NCI-H2107 treated with DMSO at 0.1 percent for 48 hours (cell line): ENCODE measurements around the gene QRSL1.
"Not testable (repeated sequence)": the region's sequence is repeated elsewhere in the genome, so short reads cannot be mapped to it uniquely, and the experiment has no call there.

Source experiments
- DNase-seq: peaks from one replicate; lab custom pipeline; 2025; ENCODE audit not compliant: unreplicated experiment; lab: John Stamatoyannopoulos, UW

The QRSL1 gene

GRCh38 chr6:106629103-106629858 lies at the start of gene QRSL1, which contains the start of gene RTN4IP1:
TSS of gene QRSL1 (plus strand) at chr6:106629578. CDS start at chr6:106629682, 104 bp downstream.
TSS of gene RTN4IP1 (minus strand) at chr6:106629498. CDS start at chr6:106629021, 477 bp downstream.
- DNase-seq: peak; percentile 96

- DNase-seq: no peak
These were observed 47.9 kb upstream of the QRSL1 start for GRCh38 chr6:106581468-106581867.

- no peak for DNase-seq
These were observed 42.5 kb upstream of the QRSL1 start for GRCh38 chr6:106586815-106587415.

GRCh38 chr6:106588937-106589336 lies 40.4 kb upstream of the QRSL1 start:
- not testable (repeated sequence) for DNase-seq

GRCh38 chr6:106591111-106591825 lies 38.1 kb upstream of the QRSL1 start:
- no peak for DNase-seq

- DNase-seq: no peak
These were observed 29.9 kb upstream of the QRSL1 start for GRCh38 chr6:106599440-106599839.

GRCh38 chr6:106600329-106600728 lies 29.0 kb upstream of the QRSL1 start:
- DNase-seq: no peak

GRCh38 chr6:106608080-106608668 lies 21.2 kb upstream of the QRSL1 start:
- DNase-seq: peak; percentile 55

GRCh38 chr6:106609699-106610098 lies 19.7 kb upstream of the QRSL1 start:
- peak; percentile 32 for DNase-seq

GRCh38 chr6:106611030-106611429 lies 18.3 kb upstream of the QRSL1 start:
- no peak for DNase-seq

- DNase-seq: no peak
These were observed 16.5 kb upstream of the QRSL1 start for GRCh38 chr6:106612671-106613416.

GRCh38 chr6:106613590-106613989 lies 15.8 kb upstream of the QRSL1 start:
- DNase-seq: no peak

- DNase-seq: no peak
These were observed 15.2 kb upstream of the QRSL1 start for GRCh38 chr6:106614166-106614565.

GRCh38 chr6:106614592-106615257 lies 14.7 kb upstream of the QRSL1 start:
- no peak for DNase-seq

GRCh38 chr6:106617302-106617701 lies 12.1 kb upstream of the QRSL1 start:
- DNase-seq: no peak

GRCh38 chr6:106617857-106618256 lies 11.5 kb upstream of the QRSL1 start:
- DNase-seq: no peak

- no peak for DNase-seq
These were observed 11.1 kb upstream of the QRSL1 start for GRCh38 chr6:106618324-106618723.

- no peak for DNase-seq
These were observed 10.2 kb upstream of the QRSL1 start for GRCh38 chr6:106619223-106619622.

- DNase-seq: no peak
These were observed 8.3 kb upstream of the QRSL1 start for GRCh38 chr6:106620931-106621672.

- DNase-seq: no peak
These were observed 7.0 kb upstream of the QRSL1 start for GRCh38 chr6:106622412-106622811.
